Stimulated activated CD8-positive, alpha-beta memory T cell treated with anti-CD3 and anti-CD28 coated beads, Interleukin-2, amount 100 ng/mL, for 48 hours (primary cell): Measurements from ENCODE around the gene ADNP2.
A peak's percentile ranks its signal among the peaks of the same experiment; 100 is the strongest.
"Not testable (repeated sequence)": the region's sequence is repeated elsewhere in the genome, so short reads cannot be mapped to it uniquely, and the experiment has no call there.

Source experiments
- DNase-seq, 2 donors: peaks; one replicate each; pipeline ENCODE4 v3.0.0-alpha.2; 2020; ENCODE audit warnings: low read depth in 2 of 2

Gene ADNP2

DNA sequence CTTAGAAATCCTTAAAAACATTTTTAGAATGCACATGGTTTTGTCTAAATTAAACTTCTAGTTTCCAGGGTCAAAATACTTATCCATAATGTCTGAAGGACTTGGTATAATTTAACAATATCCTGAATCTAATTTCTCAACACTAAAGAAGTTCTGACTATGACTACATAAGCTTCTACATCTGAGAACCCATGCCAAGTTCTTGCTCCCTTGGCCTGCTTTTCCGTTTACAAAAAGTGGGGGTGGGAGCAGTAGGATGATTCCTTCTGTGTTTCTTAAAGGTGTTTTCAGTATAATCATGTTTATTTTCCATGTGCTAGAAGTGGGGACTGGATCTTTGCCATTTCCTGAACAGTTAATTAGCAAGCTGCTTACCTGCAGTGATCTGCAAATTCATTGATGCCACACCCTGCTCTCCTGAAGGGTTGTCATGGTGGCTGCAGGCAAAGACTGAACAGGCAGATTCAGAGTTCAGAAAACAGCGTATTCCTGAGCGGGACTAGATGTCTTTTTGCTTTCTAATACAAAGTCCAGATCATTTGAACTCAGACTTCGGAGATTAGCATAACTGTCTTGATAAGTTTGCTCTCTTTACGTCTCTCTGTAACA lies 36.2 kb downstream of the ADNP2 start:
- no peak for DNase-seq

DNA sequence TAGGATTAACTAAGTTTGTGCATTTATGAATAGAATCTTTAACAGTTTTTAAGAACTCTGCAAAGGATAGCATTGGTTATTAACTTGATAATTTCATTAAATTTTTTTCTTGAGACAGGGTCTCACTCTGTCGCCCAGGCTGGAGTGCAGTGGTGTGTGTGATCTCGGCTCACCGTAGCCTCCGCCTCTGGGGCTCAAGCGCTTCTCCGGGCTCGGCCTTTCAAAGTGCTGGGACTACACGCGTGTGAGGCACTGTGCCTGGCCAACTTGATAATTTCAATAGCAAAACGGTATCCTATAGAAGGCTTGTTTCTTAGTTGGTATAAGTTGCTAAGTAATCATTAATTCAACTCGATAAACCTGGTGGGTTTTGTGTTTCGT lies 38.0 kb downstream of the ADNP2 start:
- no peak for DNase-seq

DNA sequence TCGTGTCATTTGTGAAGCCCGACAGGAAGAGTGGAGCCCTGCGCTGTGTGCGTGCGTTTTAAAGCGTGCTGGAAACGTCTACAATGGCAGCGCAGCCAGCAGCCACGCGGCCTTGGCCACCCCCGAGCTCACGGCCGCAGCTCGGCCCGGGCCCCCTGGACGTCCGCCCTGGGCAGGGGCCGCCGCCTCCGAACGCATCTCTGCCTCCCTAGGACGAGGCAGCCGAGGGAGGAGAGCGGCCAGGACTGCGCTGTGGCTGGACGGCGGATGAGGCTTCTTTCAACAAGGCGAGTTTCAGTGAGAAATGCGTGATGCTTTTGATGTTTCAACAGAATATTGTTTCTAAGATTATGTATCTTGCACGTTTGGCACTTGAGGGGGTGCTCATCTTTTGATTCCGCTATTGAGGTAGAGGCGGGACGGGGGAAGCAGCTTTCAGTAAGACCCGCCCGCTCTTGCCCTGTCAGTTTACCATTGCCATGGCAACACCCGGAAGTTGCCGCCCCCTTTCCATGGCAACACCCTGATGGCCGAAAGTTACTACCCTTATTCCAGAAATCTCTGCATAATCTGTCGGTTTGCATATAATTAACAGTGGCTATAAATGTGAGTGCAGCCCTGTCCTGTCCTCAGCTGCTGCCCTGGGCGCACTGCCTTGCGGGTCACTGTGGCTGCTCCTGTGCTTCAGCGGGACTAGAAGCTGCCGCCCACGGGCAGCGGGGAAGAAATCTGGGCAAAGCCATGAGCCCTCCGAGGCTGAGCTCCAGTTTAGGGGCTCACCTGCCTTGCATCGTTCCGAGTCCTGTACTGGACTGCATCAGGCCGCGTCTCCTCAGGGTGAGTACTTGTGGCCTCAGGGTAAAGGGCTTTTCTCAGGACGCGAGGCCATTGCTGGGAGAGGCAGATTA lies 38.6 kb downstream of the ADNP2 start:
- DNase-seq = peak; percentile 51 to 73

DNA sequence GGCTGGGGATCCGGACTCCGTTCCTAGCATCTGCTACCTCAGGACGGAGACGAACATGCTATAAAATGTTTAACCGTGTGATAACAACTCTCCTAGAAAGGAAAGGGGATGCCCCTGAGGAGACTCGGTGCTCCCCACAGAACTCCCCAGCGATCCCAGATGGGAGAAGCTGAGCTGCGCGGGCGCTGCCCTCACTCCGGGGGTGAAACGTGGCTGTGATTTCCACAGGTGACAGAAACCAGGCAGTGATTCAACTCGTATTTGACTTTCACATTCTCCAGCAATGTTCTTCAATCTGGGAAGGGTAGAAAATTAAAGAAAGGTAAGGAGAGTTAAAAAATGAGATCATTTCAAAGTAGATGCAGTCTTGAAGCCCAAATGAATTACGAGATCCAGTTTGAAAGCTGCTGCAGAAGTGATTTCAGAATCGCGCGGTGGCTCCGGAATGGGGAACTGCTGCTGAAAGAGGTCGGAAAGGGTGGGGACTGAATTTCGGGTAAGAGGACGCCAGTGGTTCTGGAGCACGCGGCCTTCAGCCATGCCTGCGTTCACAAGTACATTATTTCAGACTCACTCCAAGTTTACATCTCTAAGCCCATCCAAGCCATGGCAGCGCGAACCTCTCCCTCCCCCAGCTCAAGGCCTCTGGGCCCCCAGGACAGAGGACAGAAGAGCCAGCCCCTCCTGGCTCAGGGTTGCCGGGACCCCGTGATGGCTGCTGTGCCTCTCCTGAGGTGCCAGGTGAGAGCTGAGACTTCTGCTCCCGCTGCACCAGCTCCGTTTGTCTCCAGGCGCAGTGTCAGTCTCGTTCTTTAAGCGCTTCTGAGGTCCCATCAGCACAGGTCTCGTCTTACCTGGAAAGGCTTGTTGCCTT lies 39.5 kb downstream of the ADNP2 start:
- no peak for DNase-seq

DNA sequence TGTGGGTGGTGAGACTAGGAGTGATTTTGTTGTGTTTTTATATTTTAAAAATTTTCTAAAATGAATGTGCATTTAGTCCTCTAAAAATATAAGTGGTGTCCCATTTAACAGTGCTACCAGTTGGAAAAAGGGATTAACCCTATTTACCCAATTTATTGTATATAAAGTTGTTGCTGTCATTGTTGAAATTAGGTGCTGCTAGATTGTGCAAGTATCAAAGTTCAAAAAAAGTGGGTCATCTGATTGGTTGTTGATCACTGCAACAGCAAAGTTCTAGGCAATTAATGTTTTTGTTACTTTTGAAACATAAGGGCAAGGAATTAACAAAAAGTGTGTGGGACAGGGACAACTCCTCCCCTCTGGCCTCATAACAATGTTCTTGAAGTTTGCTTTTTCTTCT lies 40.6 kb downstream of the ADNP2 start:
- DNase-seq = no peak

DNA sequence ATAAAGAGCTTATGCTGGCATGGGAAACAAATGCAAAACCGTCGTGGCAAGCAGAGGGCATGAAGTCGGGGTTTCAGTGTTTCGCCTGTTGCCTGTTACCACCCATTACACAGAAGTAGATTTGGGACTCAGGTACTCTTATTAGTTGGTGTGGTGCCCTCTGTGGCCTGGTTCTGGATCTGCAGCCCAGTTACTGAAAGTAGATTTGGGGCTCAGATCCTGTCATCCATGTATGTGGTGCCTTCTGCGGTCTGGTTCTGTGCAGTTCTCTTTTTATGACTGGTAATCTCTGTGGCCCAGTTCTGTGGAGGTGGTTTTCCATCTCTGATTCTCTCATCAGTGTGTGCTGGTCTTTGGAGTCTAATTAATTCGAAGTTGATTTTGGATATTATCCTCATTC lies 45.2 kb downstream of the ADNP2 start:
- DNase-seq = peak; percentile 18 to 28

DNA sequence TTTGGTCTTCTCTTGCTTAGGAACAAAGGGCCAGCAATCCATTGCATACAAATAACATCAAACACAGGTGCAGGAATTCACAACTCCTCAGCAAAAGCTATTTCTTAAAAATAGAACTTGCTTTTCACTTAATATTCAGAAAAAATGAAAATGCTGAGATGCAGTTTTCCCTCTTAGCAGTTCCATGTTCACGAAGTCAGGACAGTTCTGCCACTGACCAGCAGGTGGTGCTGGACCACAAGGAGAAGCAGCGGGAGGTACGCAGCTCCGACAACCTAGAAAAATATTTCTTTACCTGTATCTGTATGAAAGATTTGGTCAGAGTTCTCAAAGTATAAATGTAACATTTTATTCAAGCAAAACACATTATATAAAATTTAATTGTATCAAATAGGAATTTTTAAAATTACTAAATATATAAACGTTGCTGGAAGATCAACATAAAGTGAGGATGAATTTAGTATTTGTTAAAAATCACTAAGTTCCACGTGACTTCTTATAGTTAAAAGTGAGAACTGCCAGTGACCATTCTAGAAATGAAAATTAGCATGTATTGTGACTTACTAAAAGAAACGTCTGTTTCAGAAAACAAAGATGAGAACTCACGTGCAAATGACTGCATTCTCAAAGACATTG lies 48.8 kb downstream of the ADNP2 start:
- DNase-seq = peak; percentile 59 to 67

DNA sequence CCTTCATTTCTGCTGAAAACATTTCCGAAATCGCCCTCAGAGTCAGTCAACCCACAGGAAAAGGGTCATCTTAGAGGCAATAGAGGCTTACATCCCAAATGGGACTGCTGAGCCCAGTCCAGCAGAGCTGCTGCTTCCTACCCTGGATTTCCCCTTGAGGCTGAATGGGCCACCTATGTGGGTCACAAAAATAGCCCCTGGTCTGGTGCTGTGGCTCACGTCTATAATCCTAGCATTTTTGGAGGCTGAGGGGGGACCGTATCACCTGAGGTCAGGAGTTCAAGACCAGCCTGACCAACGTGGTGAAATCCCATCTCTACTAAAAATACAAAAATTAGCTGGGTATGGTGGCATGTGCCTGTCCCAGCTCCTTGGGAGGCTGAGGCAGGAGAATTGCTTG lies 49.3 kb downstream of the ADNP2 start:
- DNase-seq = no peak

DNA sequence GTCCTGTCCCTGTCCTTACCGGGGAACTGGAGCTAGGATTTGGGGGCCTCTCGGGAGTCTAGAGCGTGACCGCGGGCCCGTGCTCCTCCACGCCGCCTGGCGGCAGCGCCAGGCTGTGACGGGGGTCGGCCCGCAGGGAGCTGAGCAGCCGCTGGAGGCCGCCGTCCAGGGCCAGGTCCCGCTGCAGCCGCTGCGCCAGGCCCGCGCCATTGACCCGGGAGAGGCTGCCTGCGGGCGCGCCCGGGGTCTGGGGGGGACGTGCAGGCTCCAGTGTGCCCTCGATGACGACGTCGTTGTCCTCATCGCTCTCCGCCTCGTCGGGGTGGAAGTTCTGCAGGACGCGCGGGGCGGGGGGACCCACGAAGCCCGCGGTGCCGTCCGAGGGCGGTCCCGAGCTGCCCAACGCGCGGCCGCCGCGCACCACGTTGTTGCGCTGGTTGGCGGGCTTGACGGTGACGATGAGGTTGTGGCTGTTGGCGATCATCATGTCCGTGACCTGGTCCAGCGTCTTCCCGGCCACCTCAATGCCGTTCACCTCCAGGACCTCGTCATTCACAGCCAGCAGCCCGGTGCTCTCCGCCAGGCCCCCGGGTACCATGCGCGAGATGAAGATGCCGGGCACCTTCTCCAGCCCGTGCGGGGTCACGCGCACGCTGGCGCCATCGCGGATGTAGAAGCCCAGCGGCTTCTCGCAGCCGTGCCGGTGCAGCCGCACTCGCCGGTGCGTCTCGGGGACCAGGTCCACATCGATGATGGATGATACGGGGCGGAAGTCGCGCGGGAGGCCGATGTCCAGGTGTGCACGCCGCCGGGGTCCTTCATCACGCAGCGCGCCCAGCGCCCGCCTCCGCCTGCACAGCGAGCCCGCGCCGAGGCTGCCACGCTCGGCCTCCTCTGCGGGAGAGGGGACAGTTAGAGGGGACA lies 50.9 kb downstream of the ADNP2 start:
- peak in 1 of 2 donors; percentile 36 for DNase-seq

DNA sequence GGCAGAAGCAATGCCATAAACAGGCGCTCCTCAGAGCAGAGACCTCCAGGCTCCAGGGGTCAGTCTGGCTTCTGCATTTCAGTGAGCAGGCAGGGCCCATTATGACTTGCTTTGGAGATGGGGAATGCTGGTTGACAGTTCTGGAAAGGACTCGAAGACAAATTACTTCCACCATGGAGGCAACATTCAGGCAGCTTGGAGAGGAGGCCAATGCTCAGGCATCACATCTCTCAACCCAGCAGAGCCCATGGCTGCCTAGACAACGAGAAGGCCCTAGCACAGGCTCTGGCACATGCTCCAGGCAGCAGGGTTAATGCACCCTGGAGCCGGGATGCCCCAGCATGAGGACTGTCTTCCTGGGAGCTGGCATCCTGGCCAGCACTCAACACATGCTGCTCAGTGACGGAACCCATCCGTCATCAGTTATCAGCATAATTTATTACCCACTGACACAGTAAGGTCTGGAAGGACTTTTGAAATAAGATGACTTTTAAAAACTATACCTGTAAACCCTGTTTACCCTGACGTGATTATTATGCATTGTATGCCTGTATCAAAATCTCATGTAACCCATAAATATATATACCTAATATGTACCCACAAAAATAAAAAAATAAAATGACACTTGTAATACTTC lies 52.8 kb downstream of the ADNP2 start:
- no peak for DNase-seq

DNA sequence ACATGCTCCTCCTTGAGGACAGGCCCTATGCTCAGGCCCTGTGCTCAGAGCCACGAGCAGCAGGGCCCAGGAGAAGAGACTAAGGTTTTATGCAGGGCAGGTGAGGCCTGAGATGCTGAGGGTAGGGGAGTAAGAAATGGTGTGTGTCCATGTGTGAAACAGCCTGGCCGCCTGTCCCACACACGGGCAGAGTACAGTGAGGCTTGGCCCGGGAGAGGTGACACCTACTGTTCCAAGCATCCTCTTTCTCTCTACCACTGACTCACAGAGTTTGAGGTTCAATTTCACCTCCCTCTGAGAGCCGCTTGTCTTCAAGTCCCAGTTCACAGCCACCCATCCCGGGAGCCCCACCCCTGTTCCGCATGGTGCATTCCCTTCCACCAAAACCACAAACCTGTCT lies 54.1 kb downstream of the ADNP2 start:
- DNase-seq = no peak

DNA sequence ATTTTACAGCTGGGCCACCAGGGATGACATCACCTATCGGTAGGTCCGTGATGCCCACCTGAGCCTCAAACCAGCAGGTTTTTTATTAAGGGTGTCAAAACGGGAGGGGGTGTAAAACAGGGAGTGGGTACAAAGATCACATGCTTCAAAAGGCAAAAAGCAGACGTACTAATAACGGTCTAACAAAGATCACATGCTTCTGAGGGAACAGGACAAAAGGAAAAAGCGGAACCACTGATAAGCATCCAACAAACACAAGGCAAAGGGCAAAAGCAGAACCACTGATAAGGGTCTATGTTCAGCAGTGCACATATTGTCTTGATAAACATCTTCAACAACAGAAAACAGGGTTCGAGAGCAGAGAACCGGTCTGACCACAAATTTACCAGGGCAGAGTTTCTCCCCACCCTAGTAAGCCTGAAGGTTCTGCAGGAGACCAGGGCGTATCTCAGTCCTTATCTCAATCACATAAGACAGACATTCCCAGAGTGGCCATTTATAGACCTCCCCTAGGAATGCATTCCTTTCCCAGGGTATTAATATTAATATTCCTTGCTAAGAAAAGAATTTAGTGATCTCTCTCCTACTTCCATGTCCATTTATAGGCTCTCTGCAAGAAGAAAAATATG lies 55.8 kb downstream of the ADNP2 start:
- not testable (repeated sequence) for DNase-seq

DNA sequence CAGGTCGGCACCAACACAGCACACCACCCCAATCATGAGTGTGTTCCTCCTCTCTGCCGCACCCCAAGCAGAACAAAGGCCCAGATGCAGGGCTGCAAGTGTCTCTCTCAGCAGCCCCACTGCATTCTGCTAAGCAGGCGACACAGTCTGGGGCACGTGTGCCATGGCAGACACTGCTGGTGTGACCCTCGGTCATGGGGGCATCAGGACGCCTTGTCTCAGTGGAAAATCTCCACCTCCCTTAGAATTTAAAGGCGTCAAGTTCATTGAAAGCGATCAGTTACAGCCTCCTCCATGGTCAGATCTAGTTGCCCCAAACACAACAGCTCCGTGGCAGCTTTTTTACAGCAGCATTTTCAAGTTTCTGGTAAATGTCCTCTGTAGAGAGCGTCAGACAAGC lies 57.2 kb downstream of the ADNP2 start:
- DNase-seq = no peak

DNA sequence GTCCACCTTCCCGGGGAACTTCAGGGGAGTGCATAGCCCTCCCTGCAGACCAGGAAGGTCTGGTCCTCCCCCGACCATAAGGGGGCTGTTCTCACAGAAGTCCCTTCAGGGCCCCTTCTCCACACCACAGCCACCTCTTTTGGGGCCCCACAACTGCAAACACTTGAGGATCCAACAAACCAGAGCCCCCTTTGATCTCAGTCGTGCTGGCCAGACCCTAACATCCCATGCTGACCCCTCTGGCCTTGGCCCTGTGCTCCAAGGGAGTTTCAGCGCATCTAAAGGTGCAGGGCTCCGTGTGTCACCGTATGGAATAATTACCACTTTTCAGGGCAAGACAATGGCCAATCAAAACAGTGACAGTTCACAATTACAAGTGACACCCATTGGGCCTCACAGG lies 57.7 kb downstream of the ADNP2 start:
- no peak for DNase-seq

DNA sequence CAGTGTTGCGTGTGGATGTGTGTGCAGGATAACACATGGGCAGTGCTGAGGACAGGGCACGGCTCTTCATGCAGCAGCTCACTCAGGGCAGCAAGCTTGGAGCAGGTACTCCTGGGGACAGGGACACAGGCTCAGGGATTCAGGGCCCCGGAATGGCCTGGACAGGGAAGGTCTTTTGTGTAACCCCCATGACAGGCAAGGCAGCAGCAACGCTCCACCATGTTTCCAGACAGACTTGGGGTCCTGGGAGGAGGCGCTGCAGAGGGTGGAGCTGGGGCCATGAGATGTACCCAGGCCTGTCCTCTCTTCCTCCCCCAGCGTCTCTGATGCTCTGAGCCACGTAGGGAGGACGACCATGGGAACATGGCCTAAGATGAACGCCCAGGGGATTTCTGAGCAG lies 58.3 kb downstream of the ADNP2 start:
- DNase-seq = no peak

DNA sequence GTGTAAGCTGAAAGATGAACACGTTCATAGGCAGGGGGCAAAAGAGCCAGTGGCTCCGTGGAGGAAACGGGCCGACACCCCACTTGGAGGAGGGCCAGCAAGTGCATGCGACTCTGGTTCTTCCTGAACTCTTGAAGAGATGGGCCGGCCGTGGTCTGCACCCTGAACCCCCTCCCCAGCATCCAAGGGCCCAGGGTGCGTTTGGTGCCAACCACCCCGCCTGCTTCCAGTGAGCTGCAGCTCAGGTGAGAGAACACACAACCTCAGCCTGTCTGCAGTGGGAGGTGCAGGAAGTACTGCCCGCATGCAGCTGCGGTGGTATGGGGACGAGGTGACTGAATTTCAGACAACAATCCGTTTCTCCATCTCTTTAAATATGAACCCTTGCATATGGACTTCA lies 58.9 kb downstream of the ADNP2 start:
- DNase-seq = no peak

DNA sequence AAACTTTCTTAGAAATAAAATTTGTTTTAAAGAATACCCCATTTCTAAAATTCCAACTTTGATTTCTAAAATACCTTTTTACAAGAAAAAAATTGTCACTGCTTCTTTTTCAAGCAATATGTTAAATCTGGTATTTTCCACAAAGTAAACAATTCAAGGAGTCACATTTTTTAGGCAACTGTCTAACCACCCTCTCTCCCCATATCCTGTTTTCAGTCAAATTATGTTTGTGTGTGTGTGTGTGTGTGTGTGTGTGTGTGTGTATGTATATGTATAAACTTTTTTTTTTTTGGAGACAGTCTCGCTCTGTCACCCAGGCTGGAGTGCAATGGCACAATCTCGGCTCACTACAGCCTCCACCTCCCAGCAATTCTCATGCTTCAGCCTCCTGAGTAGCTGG lies 59.3 kb downstream of the ADNP2 start:
- no peak for DNase-seq

DNA sequence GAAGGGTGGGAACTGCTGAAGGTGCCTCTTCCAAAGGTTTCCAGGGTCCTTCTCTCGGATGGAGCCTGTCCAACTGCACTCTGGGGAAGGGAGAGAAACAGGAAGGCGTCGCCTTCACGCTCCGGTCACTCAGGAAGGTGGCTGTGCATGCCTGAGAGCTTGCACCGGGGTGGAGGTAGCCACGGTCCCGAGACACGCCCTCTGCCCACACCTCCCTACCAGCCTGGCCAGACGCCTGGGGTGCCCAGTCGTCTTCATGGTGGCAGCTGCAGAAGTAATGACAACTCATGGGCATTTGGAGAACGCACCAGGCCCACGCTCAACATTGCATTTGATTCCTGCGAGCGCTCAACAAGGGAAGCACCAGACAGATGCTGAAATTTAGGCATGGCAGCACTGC lies 59.9 kb downstream of the ADNP2 start:
- no peak for DNase-seq

DNA sequence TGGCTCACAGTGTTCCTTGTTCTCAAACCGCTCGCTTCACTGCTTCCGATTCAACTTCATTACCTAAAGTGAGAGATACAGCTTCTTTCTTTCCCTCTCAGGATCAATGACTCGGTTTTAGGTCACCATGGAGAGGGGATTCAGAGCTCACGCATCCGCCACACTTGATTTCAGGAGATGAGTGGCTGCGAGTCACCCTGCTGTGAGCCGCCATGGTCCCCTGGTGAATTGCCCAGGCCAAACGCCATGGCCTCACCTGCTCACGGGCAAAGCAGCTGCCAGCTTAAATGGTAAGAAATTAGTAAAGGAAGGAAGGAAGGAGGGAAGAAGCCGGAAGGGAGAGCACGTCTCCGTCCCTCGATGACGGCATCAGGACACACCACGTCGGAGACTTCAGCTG lies 60.5 kb downstream of the ADNP2 start:
- no peak for DNase-seq
